K562 (cell line): ENCODE results near the gene SFTPB. TPM values are rescaled to one million over a fixed set of nuclear protein-coding genes. Genes with fewer than 3 reads are reported as not detected.
A peak's percentile ranks its signal among the peaks of the same experiment; 100 is the strongest.

Experiments
- ATF2 ChIP-seq: sonication (generic); formaldehyde crosslinking; IDR thresholded peaks from 2 replicates; pipeline ENCODE4 v1.8.1; 2022; ENCODE audit warnings: missing genetic modification reagents
- C11orf30 ChIP-seq: fragments of 450-650 bp; IDR thresholded peaks from 2 replicates; pipeline ENCODE4 v1.6.1; 2016; ENCODE audit warnings: low read depth, mild to moderate bottlenecking
- DNMT1 ChIP-seq: fragments of 450-650 bp; IDR thresholded peaks from 2 replicates; pipeline ENCODE4 v1.6.1; 2016; ENCODE audit warnings: antibody characterized with exemption, mild to moderate bottlenecking
- EWSR1 ChIP-seq: fragments of 450-650 bp; IDR thresholded peaks from 2 replicates; pipeline ENCODE4 v1.6.1; 2018; ENCODE audit warnings: borderline replicate concordance, mild to moderate bottlenecking, low read depth, moderate library complexity; ENCODE audit not compliant: partially characterized antibody
- HOMEZ ChIP-seq: fragments of 250-450 bp; sonication (Bioruptor Pico); IDR thresholded peaks from 2 replicates; pipeline ENCODE4 v1.4.0; 2020; ENCODE audit warnings: mild to moderate bottlenecking, moderate library complexity
- HSF4 ChIP-seq: fragments of 250-450 bp; sonication (Bioruptor Pico); IDR thresholded peaks from 2 replicates; pipeline ENCODE4 v2.1.2; 2022; ENCODE audit warnings: mild to moderate bottlenecking, moderate library complexity, borderline replicate concordance
- KLF16 ChIP-seq: IDR thresholded peaks from 2 replicates; pipeline ENCODE4 v1.6.1; 2016; ENCODE audit warnings: antibody characterized with exemption
- NR0B1 ChIP-seq: fragments of 450-650 bp; IDR thresholded peaks from one replicate; pipeline ENCODE4 v1.6.1; 2018; ENCODE audit warnings: mild to moderate bottlenecking, moderate library complexity; ENCODE audit not compliant: partially characterized antibody
- RAD51 ChIP-seq: fragments of 450-650 bp; IDR thresholded peaks from 2 replicates; pipeline ENCODE4 v1.7.1; 2016; ENCODE audit warnings: low read depth, mild to moderate bottlenecking, borderline replicate concordance
- RBBP5 ChIP-seq: fragments of 200-600 bp; sonication (generic); IDR thresholded peaks from 2 replicates; pipeline ENCODE4 v1.6.1; 2012; ENCODE audit warnings: borderline replicate concordance, mild to moderate bottlenecking, low read length, control low read depth, inconsistent platforms; ENCODE audit not compliant: insufficient read depth, poor library complexity, severe bottlenecking
- TCF15 ChIP-seq: fragments of 250-450 bp; sonication (Bioruptor Pico); IDR thresholded peaks from 2 replicates; pipeline ENCODE4 v1.8.0; 2022; ENCODE audit warnings: moderate library complexity, mild to moderate bottlenecking, inconsistent platforms
- ZBTB43 ChIP-seq: sonication (generic); formaldehyde crosslinking; IDR thresholded peaks from 2 replicates; pipeline ENCODE4 v1.8.0; 2023; ENCODE audit warnings: mild to moderate bottlenecking, missing genetic modification reagents
- ZNF280B ChIP-seq: fragments of 250-450 bp; sonication (Bioruptor Pico); IDR thresholded peaks from 2 replicates; pipeline ENCODE4 v1.5.1; 2021; ENCODE audit warnings: mild to moderate bottlenecking
- ZNF282 ChIP-seq: sonication (generic); formaldehyde crosslinking; IDR thresholded peaks from 2 replicates; pipeline ENCODE4 v1.8.1; 2023; ENCODE audit warnings: missing genetic modification reagents
- ZNF639 ChIP-seq, 2 experiments: fragments of 200-800 bp in 1 of 2; sonication (Bioruptor generic) in 1 of 2; sonication (generic) in 1 of 2; formaldehyde crosslinking in 1 of 2; IDR thresholded peaks in 1 of 2; conservative IDR thresholded peaks in 1 of 2; 2 replicates each; pipeline versions ENCODE4 v1.5.0 to v1.6.1; 2016 to 2020; ENCODE audit warnings: missing compliant biosample characterization in 1 of 2, missing genetic modification characterization in 1 of 2, missing genetic modification reagents in 1 of 2
- ZNF644 ChIP-seq: fragments of 200-800 bp; sonication (Bioruptor generic); IDR thresholded peaks from 2 replicates; pipeline ENCODE4 v1.6.1; 2016; ENCODE audit warnings: low read depth, missing genetic modification characterization, missing compliant biosample characterization
- polyA plus RNA-seq, 8 experiments: library from polyadenylated mRNA; depleted of rRNA in 4 of 8; stranded (reverse) in 5 of 8; unstranded in 3 of 8; fragments of >200 nt; fragmentation: Nextera tagmentation in 2 of 8; fragmentation: Illumina TruSeq in 1 of 8; extraction: Ambion mirVana in 2 of 8; extraction: Trizol in 1 of 8; gene quantifications; 2 replicates each; pipeline versions ENCODE4 v1.2.1 to v1.2.3, GENCODE V29; 2011 to 2014; ENCODE audit warnings: inconsistent platforms in 1 of 8, missing spikeins in 1 of 8
- total RNA-seq, 7 experiments: library from RNA; depleted of rRNA in 6 of 7; stranded (reverse); fragments of >200 nt in 6 of 7; fragmentation: Illumina TruSeq in 2 of 7; extraction: Trizol in 2 of 7; gene quantifications; 2 replicates each; pipeline versions ENCODE4 v1.2.1 to v1.2.3, GENCODE V29; 2011 to 2021; ENCODE audit warnings: low replicate concordance in 1 of 7

Gene SFTPB
- total and polyA plus RNA-seq, 9 of the 15 experiments (the other 6 are each of a cell fraction or from before 2014, with no cell fraction given): 0.03 to 7.0 TPM; not detected in 7

GRCh38 chr2:85611705-85612587 lies 56.1 kb downstream of the SFTPB start, which contains the start of gene C2orf68 (continued):
- TF ChIP-seq RAD51: no peak
- peak; percentile 34 for TF ChIP-seq C11orf30
- TF ChIP-seq DNMT1: no peak
- no peak for TF ChIP-seq HSF4
- TF ChIP-seq NR0B1: no peak
- no peak for TF ChIP-seq HOMEZ (CRISPR knock-in tag)
- no peak for TF ChIP-seq ATF2 (CRISPR knock-in tag)
- TF ChIP-seq ZNF280B (CRISPR knock-in tag): no peak
- no peak for TF ChIP-seq ZNF282 (CRISPR knock-in tag)
- no peak for TF ChIP-seq TCF15 (CRISPR knock-in tag)
- no peak for TF ChIP-seq EWSR1
- peak; percentile 92 for TF ChIP-seq RBBP5
- no peak; a peak in 1 of 4 replicates for TF ChIP-seq ZNF639 (CRISPR knock-in tag; conservative IDR thresholded peaks at IDR 0.05 in 1 of 2, IDR thresholded peaks at IDR 0.05 in 1 of 2)
- TF ChIP-seq ZBTB43 (CRISPR knock-in tag): no peak
- TF ChIP-seq KLF16: no peak
- no peak for TF ChIP-seq ZNF644 (tag)
